Nephron (organoid): ENCODE results near the gene KCTD18.

Source experiments
- H3K27ac Mint-ChIP-seq, 3 experiments: 2 replicates each; pipeline ENCODE4 v1.8.0; 2020; ENCODE audit warnings: mixed read lengths in 3 of 3, mild to moderate bottlenecking in 2 of 3, moderate library complexity in 1 of 3
- H3K27me3 Mint-ChIP-seq: 2 replicates; pipeline ENCODE4 v1.8.0; 2021; ENCODE audit warnings: low read depth, mild to moderate bottlenecking, moderate library complexity, mixed read lengths
- H3K36me3 Mint-ChIP-seq: 2 replicates; pipeline ENCODE4 v1.8.0; 2020; ENCODE audit warnings: low read depth, mixed read lengths
- H3K4me1 Mint-ChIP-seq: 2 replicates; pipeline ENCODE4 v1.8.0; 2020; ENCODE audit warnings: mixed read lengths
- H3K4me3 Mint-ChIP-seq, 3 experiments: 2 replicates each; pipeline ENCODE4 v1.8.0; 2020; ENCODE audit warnings: mild to moderate bottlenecking in 3 of 3, mixed read lengths in 3 of 3, moderate library complexity in 2 of 3
- H3K9me3 Mint-ChIP-seq: 2 replicates; pipeline ENCODE4 v1.8.0; 2020; ENCODE audit warnings: mixed read lengths
- CTCF ChIP-seq, 3 experiments: fragments of 200-600 bp; sonication (generic); IDR thresholded peaks; one replicate each; pipeline ENCODE4 v1.5.0; 2021; ENCODE audit warnings: antibody characterized with exemption in 3 of 3; ENCODE audit not compliant: unreplicated experiment in 3 of 3

Gene KCTD18

GRCh38 chr2:200467806-200468681 lies 41.8 kb downstream of the KCTD18 start:
- peaks cover 57% of the 10 kb centered on the region for H3K36me3 Mint-ChIP-seq

GRCh38 chr2:200466425-200467418 lies 43.1 kb downstream of the KCTD18 start:
- H3K4me1 Mint-ChIP-seq = peaks cover 62% of the 10 kb centered on the region
- no peaks in the 10 kb centered on the region for H3K27me3 Mint-ChIP-seq
- peak overlapping the region in 2 of 3 experiments; percentile 36 to 44 for H3K4me3 Mint-ChIP-seq
- peaks cover 66% of the 10 kb centered on the region for H3K36me3 Mint-ChIP-seq
- H3K27ac Mint-ChIP-seq = peak overlapping the region; percentile 84 to 90 (median 89)
- no peak for TF ChIP-seq CTCF (IDR thresholded peaks at IDR 0.05; ENCODE audit: unreplicated experiment in 3 of 3)
- no peaks in the 10 kb centered on the region for H3K9me3 Mint-ChIP-seq

More at GRCh38 chr2:200467806-200468681, 41.8 kb downstream of the KCTD18 start:
- H3K27ac Mint-ChIP-seq = peak overlapping the region; percentile 84 to 90 (median 89)
- no peaks in the 10 kb centered on the region for H3K27me3 Mint-ChIP-seq
- no peak for TF ChIP-seq CTCF (IDR thresholded peaks at IDR 0.05; ENCODE audit: unreplicated experiment in 3 of 3)
- H3K4me3 Mint-ChIP-seq = peak overlapping the region in 1 of 3 experiments; percentile 2
- H3K9me3 Mint-ChIP-seq = no peaks in the 10 kb centered on the region
- H3K4me1 Mint-ChIP-seq = peaks cover 62% of the 10 kb centered on the region

- Mint-ChIP-seq H3K27me3 (no peaks in the 10 kb centered on the region), H3K4me1 (peaks cover 36% of the 10 kb centered on the region), H3K4me3 (no peak overlapping the region), H3K9me3 (no peaks in the 10 kb centered on the region), H3K36me3 (peaks cover 58% of the 10 kb centered on the region), H3K27ac (peak overlapping the region in 2 of 3 experiments; percentile 32 to 48)
- TF ChIP-seq CTCF (IDR thresholded peaks at IDR 0.05; ENCODE audit: unreplicated experiment in 3 of 3) = no peak
Measured at GRCh38 chr2:200463452-200463851, 46.4 kb downstream of the KCTD18 start.

GRCh38 chr2:200461846-200462710 lies 47.8 kb downstream of the KCTD18 start:
- Mint-ChIP-seq H3K4me3 (no peak overlapping the region), H3K27ac (no peak overlapping the region), H3K4me1 (peaks cover 22% of the 10 kb centered on the region), H3K36me3 (peaks cover 52% of the 10 kb centered on the region), H3K9me3 (no peaks in the 10 kb centered on the region), H3K27me3 (no peaks in the 10 kb centered on the region)
- TF ChIP-seq CTCF (IDR thresholded peaks at IDR 0.05; ENCODE audit: unreplicated experiment in 3 of 3) = no peak

- no peak overlapping the region for H3K27ac Mint-ChIP-seq
- H3K4me1 Mint-ChIP-seq = peaks cover 12% of the 10 kb centered on the region
- peaks cover 49% of the 10 kb centered on the region for H3K36me3 Mint-ChIP-seq
- H3K27me3 Mint-ChIP-seq = no peaks in the 10 kb centered on the region
- H3K4me3 Mint-ChIP-seq = no peak overlapping the region
- TF ChIP-seq CTCF (IDR thresholded peaks at IDR 0.05; ENCODE audit: unreplicated experiment in 3 of 3) = no peak
- H3K9me3 Mint-ChIP-seq = no peaks in the 10 kb centered on the region
Measured at GRCh38 chr2:200459101-200459500, 50.8 kb downstream of the KCTD18 start.
